ENCODE results near the gene TRPV4.

- no peak for TF ChIP-seq POLR2A (IDR thresholded peaks at IDR 0.05)
- TF ChIP-seq CTCF (IDR thresholded peaks at IDR 0.05): no peak
These were observed 5.3 kb downstream of the TRPV4 start for GRCh38 chr12:109827566-109828550.
